GM10248 (cell line): Measurements from ENCODE around the gene ALDH4A1.

ENCODE experiments used
- CTCF ChIA-PET: fragments of 300-600 bp; sonication (Branson Sonifier 250); formaldehyde crosslinking; extraction: SDS; loops from one replicate; lab custom pipeline; 2021; ENCODE audit warnings: antibody characterized with exemption; lab: Yijun Ruan, JAX
- POLR2A ChIA-PET: fragments of 350-650 bp; sonication (Branson Sonifier 250); formaldehyde crosslinking; extraction: SDS; loops from one replicate; lab custom pipeline; 2020; ENCODE audit warnings: antibody characterized with exemption; lab: Yijun Ruan, JAX
- DNase-seq: peaks from one replicate; pipeline ENCODE4 v3.0.0; 2012; ENCODE audit errors: extremely low spot score
- TF ChIP-seq, protein P1 (sequence below): IDR thresholded peaks from 2 replicates; pipeline ENCODE4 v1.5.1; 2012; ENCODE audit warnings: mild to moderate bottlenecking, low read depth; ENCODE audit errors: extremely low read depth, missing control alignments, control extremely low read depth

Gene ALDH4A1

GRCh38 chr1:18936814-18937481 is 34.6 kb upstream of the ALDH4A1 start:
- no peak for DNase-seq
- ChIA-PET POLR2A (no interaction called here), CTCF (interaction anchor here (1.2 kb wide), 1 partner anchor 25 kb away, joined by 3 read pairs; no protein-coding TSS in a partner anchor)
- TF ChIP-seq, protein P1, sequence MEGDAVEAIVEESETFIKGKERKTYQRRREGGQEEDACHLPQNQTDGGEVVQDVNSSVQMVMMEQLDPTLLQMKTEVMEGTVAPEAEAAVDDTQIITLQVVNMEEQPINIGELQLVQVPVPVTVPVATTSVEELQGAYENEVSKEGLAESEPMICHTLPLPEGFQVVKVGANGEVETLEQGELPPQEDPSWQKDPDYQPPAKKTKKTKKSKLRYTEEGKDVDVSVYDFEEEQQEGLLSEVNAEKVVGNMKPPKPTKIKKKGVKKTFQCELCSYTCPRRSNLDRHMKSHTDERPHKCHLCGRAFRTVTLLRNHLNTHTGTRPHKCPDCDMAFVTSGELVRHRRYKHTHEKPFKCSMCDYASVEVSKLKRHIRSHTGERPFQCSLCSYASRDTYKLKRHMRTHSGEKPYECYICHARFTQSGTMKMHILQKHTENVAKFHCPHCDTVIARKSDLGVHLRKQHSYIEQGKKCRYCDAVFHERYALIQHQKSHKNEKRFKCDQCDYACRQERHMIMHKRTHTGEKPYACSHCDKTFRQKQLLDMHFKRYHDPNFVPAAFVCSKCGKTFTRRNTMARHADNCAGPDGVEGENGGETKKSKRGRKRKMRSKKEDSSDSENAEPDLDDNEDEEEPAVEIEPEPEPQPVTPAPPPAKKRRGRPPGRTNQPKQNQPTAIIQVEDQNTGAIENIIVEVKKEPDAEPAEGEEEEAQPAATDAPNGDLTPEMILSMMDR = no peak

DNA sequence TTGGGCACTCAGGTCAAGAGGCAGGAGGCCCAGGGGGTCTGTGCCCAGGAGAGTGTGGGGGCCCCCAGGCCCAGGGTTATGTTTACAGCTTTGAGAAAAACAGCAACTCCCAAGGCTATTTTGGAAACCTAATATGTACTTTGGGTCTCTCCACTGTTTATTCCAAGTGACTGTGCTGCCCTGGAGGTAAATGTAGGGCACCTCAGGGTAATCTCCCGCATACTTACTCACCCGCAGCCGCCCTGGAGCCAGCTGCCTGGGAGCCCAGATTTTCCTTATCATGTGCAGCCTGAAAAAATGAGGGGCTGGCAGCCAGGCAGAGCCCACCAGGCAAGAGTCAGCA is 34.1 kb upstream of the ALDH4A1 start:
- ChIA-PET CTCF (interaction anchor here (1.2 kb wide), 1 partner anchor 24 kb away, joined by 3 read pairs; no protein-coding TSS in a partner anchor), POLR2A (no interaction called here)
- no peak for DNase-seq
- TF ChIP-seq, protein P1 = no peak

DNA sequence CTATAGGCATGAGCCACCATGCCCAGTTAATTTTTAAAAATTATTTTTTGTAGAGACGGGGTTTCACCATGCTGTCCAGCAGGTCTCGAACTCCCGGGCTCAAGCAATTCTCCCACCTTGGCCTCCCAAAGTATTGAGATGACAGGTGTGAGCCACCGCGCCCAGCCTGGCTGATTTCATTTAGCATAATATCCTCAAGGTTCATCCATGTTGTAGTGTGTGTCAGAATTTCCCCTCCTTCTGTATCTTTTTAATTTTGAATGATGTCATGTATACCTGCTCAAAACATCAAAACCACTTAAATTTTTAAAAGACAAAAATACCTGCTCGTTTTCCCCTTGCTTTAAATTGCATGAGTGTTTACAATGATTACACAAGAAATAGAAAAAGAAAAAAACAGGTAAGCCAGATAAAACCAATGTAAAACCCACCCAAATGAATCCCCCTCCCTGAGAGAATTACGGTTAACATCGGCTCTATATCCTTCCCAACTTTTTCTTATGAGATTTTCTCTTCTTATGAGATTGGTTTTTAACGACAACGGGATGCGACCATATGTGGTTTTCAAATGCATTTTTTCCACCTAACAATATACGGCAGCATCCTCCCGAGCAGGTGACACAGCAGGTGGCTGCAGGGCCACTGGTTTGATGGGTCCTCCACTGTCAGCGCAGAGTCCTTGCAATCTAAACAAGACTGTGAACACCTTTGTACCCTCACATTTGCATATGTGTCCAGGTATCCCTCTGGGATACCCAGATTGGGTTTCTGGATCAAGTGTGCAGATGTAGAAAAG is 32.0 kb upstream of the ALDH4A1 start:
- TF ChIP-seq, protein P1 = no peak
- ChIA-PET POLR2A (no interaction called here), CTCF (interaction anchor here (1.0 to 1.1 kb wide), 2 partner anchors 21 to 25 kb away, joined by 3 to 5 read pairs; no protein-coding TSS in a partner anchor)
- DNase-seq = no peak

DNA sequence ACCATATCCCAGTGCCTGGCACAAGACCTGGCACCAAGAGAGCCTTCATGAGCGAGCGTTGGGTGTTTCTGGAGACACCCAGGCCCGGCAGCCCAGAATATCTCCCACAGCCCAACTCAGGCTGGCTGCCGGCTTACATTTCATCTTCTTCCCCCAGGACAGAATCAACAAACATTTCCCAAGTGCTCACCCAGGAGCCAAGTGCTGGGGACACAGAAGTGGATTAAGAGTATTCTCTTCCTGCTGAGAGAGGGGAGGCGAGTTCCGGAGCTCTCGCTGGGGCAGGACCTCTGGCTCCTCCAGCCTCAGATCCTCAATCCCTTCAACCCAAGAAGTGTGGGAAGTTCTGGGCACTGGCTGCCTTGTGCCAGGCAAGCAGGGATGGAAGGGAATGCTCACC is 30.5 kb upstream of the ALDH4A1 start:
- CTCF ChIA-PET = interaction anchor here (0.9 to 3.7 kb wide), 4 partner anchors 10 to 48 kb away, joined by 3 to 26 read pairs (median 4); no protein-coding TSS in a partner anchor
- POLR2A ChIA-PET = no interaction called here
- TF ChIP-seq, protein P1 = no peak
- DNase-seq = no peak

DNA sequence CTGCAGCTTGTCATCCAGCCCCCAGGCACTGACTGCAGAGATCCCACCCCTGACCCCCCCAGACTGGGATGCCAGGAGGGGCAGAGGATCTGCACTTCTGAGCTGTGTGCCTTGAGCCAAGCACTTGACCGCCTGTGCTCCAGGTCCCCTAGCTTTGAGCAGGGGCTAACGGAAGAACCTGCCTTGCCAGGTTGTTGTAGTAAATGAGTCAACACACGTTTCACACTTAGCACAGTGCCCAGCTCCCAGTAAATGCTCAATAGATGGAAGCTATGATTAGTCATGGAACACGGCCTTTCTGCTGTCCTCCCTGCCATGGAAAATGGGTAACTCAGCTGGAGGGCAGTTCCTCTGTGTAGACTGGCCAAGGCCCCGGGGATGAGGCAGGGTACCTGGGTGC is 30.0 kb upstream of the ALDH4A1 start:
- DNase-seq = no peak
- TF ChIP-seq, protein P1 = no peak
- POLR2A ChIA-PET = no interaction called here
- CTCF ChIA-PET = interaction anchor here (0.9 to 3.7 kb wide), 4 partner anchors 10 to 48 kb away, joined by 3 to 26 read pairs (median 4); no protein-coding TSS in a partner anchor

GRCh38 chr1:18931730-18932129 is 29.4 kb upstream of the ALDH4A1 start:
- POLR2A ChIA-PET = no interaction called here
- DNase-seq = no peak
- CTCF ChIA-PET = interaction anchor here (1.7 to 3.7 kb wide), 3 partner anchors 11 to 24 kb away, joined by 4 to 26 read pairs (median 13); no protein-coding TSS in a partner anchor
- TF ChIP-seq, protein P1 = no peak
